Gastrocnemius medialis (tissue), 4 donors: ENCODE results near the gene SEC24D. TPM values are rescaled to one million over a fixed set of nuclear protein-coding genes. Genes with fewer than 3 reads are reported as not detected.

Experiments
- ATAC-seq, 2 donors: fragments of 150-250 bp; one replicate each; pipeline ENCODE4 v1.9.1; 2016
- DNase-seq, 2 donors: peaks; one replicate each; pipeline ENCODE4 v3.0.0-alpha.2; 2019
- H3K27ac ChIP-seq, 4 donors: fragments of 200-600 bp; sonication (generic); 1 replicate in 1 of 4; 2 replicates in 3 of 4; pipeline ENCODE4 v1.5.1; 2016 to 2018; ENCODE audit warnings: mild to moderate bottlenecking in 2 of 4, moderate library complexity in 1 of 4
- H3K27me3 ChIP-seq, 3 donors: fragments of 200-600 bp; sonication (generic) in 2 of 3; 1 replicate in 1 of 3; 2 replicates in 2 of 3; pipeline versions ENCODE4 v1.5.1 to v1.6.0; 2016 to 2019; ENCODE audit warnings: mild to moderate bottlenecking in 1 of 3, moderate library complexity in 1 of 3
- H3K36me3 ChIP-seq, 2 donors: fragments of 200-600 bp; sonication (generic) in 1 of 2; one replicate each; pipeline ENCODE4 v1.5.1; 2017 to 2018
- H3K4me1 ChIP-seq, 2 donors: fragments of 200-600 bp; sonication (generic) in 1 of 2; one replicate each; pipeline ENCODE4 v1.5.1; 2016 to 2017; ENCODE audit warnings: mild to moderate bottlenecking in 2 of 2
- H3K4me3 ChIP-seq, 4 donors: fragments of 200-600 bp; sonication (generic) in 3 of 4; 1 replicate in 1 of 4; 2 replicates in 3 of 4; pipeline ENCODE4 v1.5.1; 2016 to 2019; ENCODE audit warnings: mild to moderate bottlenecking in 2 of 4
- H3K9me3 ChIP-seq, 3 donors: fragments of 200-600 bp; sonication (generic) in 2 of 3; 1 replicate in 1 of 3; 2 replicates in 2 of 3; pipeline ENCODE4 v1.5.1; 2016 to 2019
- CTCF ChIP-seq, 5 experiments: fragments of 450-650 bp in 3 of 5; fragments of 200-600 bp in 2 of 5; sonication (generic) in 2 of 5; IDR thresholded peaks in 4 of 5; conservative IDR thresholded peaks in 1 of 5; 1 replicate in 4 of 5; 2 replicates in 1 of 5; pipeline ENCODE4 v1.5.1; 2016 to 2019; ENCODE audit warnings: antibody characterized with exemption in 5 of 5, mild to moderate bottlenecking in 3 of 5, moderate library complexity in 3 of 5
- POLR2A ChIP-seq, 2 donors: fragments of 450-650 bp; IDR thresholded peaks; one replicate each; pipeline ENCODE4 v1.6.1; 2017; ENCODE audit warnings: antibody characterized with exemption in 2 of 2, mild to moderate bottlenecking in 2 of 2, moderate library complexity in 2 of 2
- in situ Hi-C, 4 donors: fragments of 200-750 bp; cut with MboI; loops; one replicate each; pipeline versions ENCODE4 v1.15.0 to v1.8.0; 2017; ENCODE audit warnings: low sequenced_read_pairs in 4 of 4
- intact Hi-C: fragments of 100-400 bp; cut with DNase I; formaldehyde crosslinking; loops from one replicate; pipeline ENCODE4 v1.15.1; 2023; ENCODE audit warnings: low total_unique reads
- total RNA-seq, 4 donors: library from RNA; depleted of rRNA; stranded (reverse); fragments of >200 nt; gene quantifications; one replicate each; pipeline versions ENCODE4 v1.1.0 to v1.2.3, GENCODE V29; 2016

Gene SEC24D
- total RNA-seq, 4 donors from 2014 or later, result 8.9 to 16.2 (median 10.4) TPM

GRCh38 chr4:118775405-118775804 is 60.5 kb downstream of the SEC24D start:
- H3K27me3 ChIP-seq, result no peaks in the 10 kb centered on the region
- H3K36me3 ChIP-seq, result no peaks in the 10 kb centered on the region
- in situ Hi-C loops, result loop anchor here in 2 of 4 donors (10.0 kb wide), 1 partner anchor 119 kb away; no protein-coding TSS in a partner anchor
- H3K27ac ChIP-seq, result no peak overlapping the region
- H3K4me1 ChIP-seq, result peaks cover 12 to 18% of the 10 kb centered on the region in 2 donors
- no peak for TF ChIP-seq POLR2A (IDR thresholded peaks at IDR 0.05)
- no peak for TF ChIP-seq CTCF (IDR thresholded peaks at IDR 0.05 in 4 of 5, conservative IDR thresholded peaks at IDR 0.05 in 1 of 5)
- no peaks in the 10 kb centered on the region for H3K9me3 ChIP-seq
- no peak overlapping the region for H3K4me3 ChIP-seq
- DNase-seq (no peak), ATAC-seq (no peak)
- intact Hi-C loops, result no loop called here

GRCh38 chr4:118774989-118775388 is 60.9 kb downstream of the SEC24D start:
- Histone ChIP-seq H3K4me3 (no peak overlapping the region), H3K4me1 (peaks cover 12 to 18% of the 10 kb centered on the region in 2 donors), H3K9me3 (no peaks in the 10 kb centered on the region), H3K27me3 (no peaks in the 10 kb centered on the region), H3K27ac (no peak overlapping the region), H3K36me3 (no peaks in the 10 kb centered on the region)
- intact Hi-C loops (no loop called here), in situ Hi-C loops (loop anchor here in 3 of 4 donors (5.0 to 25.0 kb wide), 3 partner anchors 120 to 512 kb away; no protein-coding TSS in a partner anchor)
- DNase-seq (no peak), ATAC-seq (no peak)
- TF ChIP-seq POLR2A (IDR thresholded peaks at IDR 0.05) (no peak), CTCF (IDR thresholded peaks at IDR 0.05 in 4 of 5, conservative IDR thresholded peaks at IDR 0.05 in 1 of 5) (no peak)

GRCh38 chr4:118774321-118774720 is 61.6 kb downstream of the SEC24D start:
- Histone ChIP-seq H3K4me3 (no peak overlapping the region), H3K27ac (no peak overlapping the region), H3K27me3 (no peaks in the 10 kb centered on the region), H3K36me3 (no peaks in the 10 kb centered on the region), H3K9me3 (no peaks in the 10 kb centered on the region), H3K4me1 (peaks cover 12 to 18% of the 10 kb centered on the region in 2 donors)
- intact Hi-C loops (no loop called here), in situ Hi-C loops (loop anchor here in 3 of 4 donors (5.0 to 25.0 kb wide), 3 partner anchors 120 to 513 kb away; no protein-coding TSS in a partner anchor)
- no peak for DNase-seq
- ATAC-seq, result no peak
- TF ChIP-seq CTCF (IDR thresholded peaks at IDR 0.05 in 4 of 5, conservative IDR thresholded peaks at IDR 0.05 in 1 of 5) (no peak), POLR2A (IDR thresholded peaks at IDR 0.05) (no peak)

- no peaks in the 10 kb centered on the region for H3K9me3 ChIP-seq
- ATAC-seq, result no peak
- in situ Hi-C loops, result loop anchor here in 3 of 4 donors (5.0 to 25.0 kb wide), 3 partner anchors 121 to 514 kb away; no protein-coding TSS in a partner anchor
- no peak overlapping the region for H3K4me3 ChIP-seq
- peaks cover 12 to 18% of the 10 kb centered on the region in 2 donors for H3K4me1 ChIP-seq
- TF ChIP-seq CTCF (IDR thresholded peaks at IDR 0.05 in 4 of 5, conservative IDR thresholded peaks at IDR 0.05 in 1 of 5) (no peak), POLR2A (IDR thresholded peaks at IDR 0.05) (no peak)
- no peaks in the 10 kb centered on the region for H3K36me3 ChIP-seq
- intact Hi-C loops, result loop anchor here (2.0 kb wide), 3 partner anchors 63 to 115 kb away; partner anchors contain the start of genes SEC24D and SYNPO2
- no peaks in the 10 kb centered on the region for H3K27me3 ChIP-seq
- peak overlapping the region in 2 of 4 donors; percentile 10 to 11 for H3K27ac ChIP-seq
- no peak for DNase-seq
Observed at GRCh38 chr4:118773429-118773792, 62.5 kb downstream of the SEC24D start.
